Cardiac fibroblast (primary cell): ENCODE data around the gene ARHGAP29.

Source experiments
- DNase-seq, 2 donors: peaks; one replicate each; pipeline versions ENCODE4 v3.0.0 to v3.0.0-alpha.2; 2010; ENCODE audit warnings: low read depth in 2 of 2
- H3K4me3 ChIP-seq, 2 donors: replicated peaks in 1 of 2; 1 replicate in 1 of 2; 2 replicates in 1 of 2; pipeline ENCODE4 v1.5.1; 2011; ENCODE audit warnings: low read depth in 2 of 2, low read length in 2 of 2, mild to moderate bottlenecking in 2 of 2, moderate library complexity in 1 of 2
- CTCF ChIP-seq: IDR thresholded peaks from one replicate; pipeline ENCODE4 v1.5.1; 2011; ENCODE audit warnings: low read depth, mild to moderate bottlenecking, low read length, inconsistent platforms

Gene ARHGAP29

GRCh38 chr1:94191216-94191615, 46.2 kb downstream of the ARHGAP29 start:
- no peak for DNase-seq
- no peak for TF ChIP-seq CTCF
- no peak overlapping the region for H3K4me3 ChIP-seq

GRCh38 chr1:94186946-94187345, 50.4 kb downstream of the ARHGAP29 start:
- TF ChIP-seq CTCF, result no peak
- H3K4me3 ChIP-seq, result no peak overlapping the region
- no peak for DNase-seq

GRCh38 chr1:94183197-94183815, 54.1 kb downstream of the ARHGAP29 start:
- no peak for DNase-seq
- no peak overlapping the region for H3K4me3 ChIP-seq
- TF ChIP-seq CTCF, result no peak

GRCh38 chr1:94182191-94182590, 55.2 kb downstream of the ARHGAP29 start:
- no peak overlapping the region for H3K4me3 ChIP-seq
- peak in 1 of 2 donors; percentile 21 for DNase-seq
- TF ChIP-seq CTCF, result no peak

GRCh38 chr1:94180650-94181049, 56.7 kb downstream of the ARHGAP29 start:
- no peak for TF ChIP-seq CTCF
- peak in 1 of 2 donors; percentile 28 for DNase-seq
- no peak overlapping the region for H3K4me3 ChIP-seq

GRCh38 chr1:94178901-94179300, 58.5 kb downstream of the ARHGAP29 start:
- no peak for DNase-seq
- no peak overlapping the region for H3K4me3 ChIP-seq
- TF ChIP-seq CTCF, result no peak

- no peak overlapping the region for H3K4me3 ChIP-seq
- DNase-seq, result no peak
- TF ChIP-seq CTCF, result no peak
Observed at GRCh38 chr1:94169126-94169525, 68.3 kb downstream of the ARHGAP29 start.
